Measurements from ENCODE around the gene CNTNAP2. TPM values are rescaled to one million over a fixed set of nuclear protein-coding genes. Genes with fewer than 3 reads are reported as not detected.

The CNTNAP2 gene
- total RNA-seq, 1 experiment from 2014 or later, result 0.03 TPM

GRCh38 chr7:147276783-147277370, 1160.3 kb downstream of the CNTNAP2 start:
- no peaks in the 10 kb centered on the region for H3K27me3 ChIP-seq (ENCODE audit: control insufficient read depth, insufficient read depth, low read length)
- BruUV-seq (replicated peaks), result no TSS peak
- H3K4me1 ChIP-seq (ENCODE audit: control insufficient read depth, insufficient read depth, low read length), result no peaks in the 10 kb centered on the region
- CTCF ChIA-PET, result no interaction called here
- ATAC-seq, result no peak
- intact Hi-C loops (cut with micrococcal nuclease; ENCODE audit: unreplicated experiment), result no loop called here
- POLR2A ChIA-PET, result no interaction called here
- TF ChIP-seq CTCF (IDR thresholded peaks at IDR 0.05) (no peak), REST (IDR thresholded peaks at IDR 0.05; ENCODE audit: insufficient read depth in 1 of 2, low read depth in 2 of 2, low read length in 1 of 2) (no peak), TCF7L2 (IDR thresholded peaks at IDR 0.05; ENCODE audit: low read depth, low read length) (no peak), POLR2AphosphoS5 (IDR thresholded peaks at IDR 0.05; ENCODE audit: low read depth, low read length) (no peak), SIN3A (IDR thresholded peaks at IDR 0.05; ENCODE audit: borderline replicate concordance, insufficient read depth, low read depth, low read length) (no peak)
- no peaks in the 10 kb centered on the region for H3K9me3 ChIP-seq (ENCODE audit: control insufficient read depth, insufficient read depth, low read depth, low read length)
- H3K4me3 ChIP-seq (ENCODE audit: low read depth in 2 of 2, low read length in 2 of 2), result no peak overlapping the region
- DNase-seq (ENCODE audit: low read depth, low spot score), result no peak
- H3K36me3 ChIP-seq (ENCODE audit: control insufficient read depth, insufficient read depth, low read length), result no peaks in the 10 kb centered on the region
- no peak overlapping the region for H3K27ac ChIP-seq (ENCODE audit: low read length)
- in situ Hi-C loops (cut with HindIII; ENCODE audit: low pct_unique_long_range_greater_than_20kb, low sequenced_read_pairs), result no loop called here

GRCh38 chr7:147279514-147279913, 1162.9 kb downstream of the CNTNAP2 start:
- no peaks in the 10 kb centered on the region for H3K9me3 ChIP-seq (ENCODE audit: control insufficient read depth, insufficient read depth, low read depth, low read length)
- no peaks in the 10 kb centered on the region for H3K4me1 ChIP-seq (ENCODE audit: control insufficient read depth, insufficient read depth, low read length)
- in situ Hi-C loops (cut with HindIII; ENCODE audit: low pct_unique_long_range_greater_than_20kb, low sequenced_read_pairs), result no loop called here
- no TSS peak for BruUV-seq (replicated peaks)
- POLR2A ChIA-PET, result no interaction called here
- CTCF ChIA-PET, result no interaction called here
- no peak overlapping the region for H3K27ac ChIP-seq (ENCODE audit: low read length)
- no peak for ATAC-seq
- intact Hi-C loops (cut with micrococcal nuclease; ENCODE audit: unreplicated experiment), result no loop called here
- TF ChIP-seq CTCF (IDR thresholded peaks at IDR 0.05) (no peak), SIN3A (IDR thresholded peaks at IDR 0.05; ENCODE audit: borderline replicate concordance, insufficient read depth, low read depth, low read length) (no peak), POLR2AphosphoS5 (IDR thresholded peaks at IDR 0.05; ENCODE audit: low read depth, low read length) (no peak), TCF7L2 (IDR thresholded peaks at IDR 0.05; ENCODE audit: low read depth, low read length) (no peak), REST (IDR thresholded peaks at IDR 0.05; ENCODE audit: insufficient read depth in 1 of 2, low read depth in 2 of 2, low read length in 1 of 2) (no peak)
- no peaks in the 10 kb centered on the region for H3K36me3 ChIP-seq (ENCODE audit: control insufficient read depth, insufficient read depth, low read length)
- peak; percentile 5 for DNase-seq (ENCODE audit: low read depth, low spot score)
- no peaks in the 10 kb centered on the region for H3K27me3 ChIP-seq (ENCODE audit: control insufficient read depth, insufficient read depth, low read length)
- no peak overlapping the region for H3K4me3 ChIP-seq (ENCODE audit: low read depth in 2 of 2, low read length in 2 of 2)
